GM19397 (cell line): ENCODE results near the gene DCC.

ENCODE experiments used
- ATAC-seq: cut with Tn5 transposase; IDR thresholded peaks from one replicate; pipeline ENCODE4 v1.9.1; 2021; ENCODE audit warnings: mild to moderate bottlenecking, moderate library complexity; ENCODE audit not compliant: unreplicated experiment

The DCC gene

GRCh38 chr18:52999633-53000032 lies 659.6 kb downstream of the DCC start:
- ATAC-seq: no peak

- no peak for ATAC-seq
Measured at GRCh38 chr18:53004798-53005197, 664.8 kb downstream of the DCC start.

- no peak for ATAC-seq
Measured at GRCh38 chr18:53018791-53019190, 678.8 kb downstream of the DCC start.

GRCh38 chr18:53025247-53025646 lies 685.2 kb downstream of the DCC start:
- no peak for ATAC-seq

- ATAC-seq: no peak
Measured at GRCh38 chr18:53028565-53028964, 688.6 kb downstream of the DCC start.

- ATAC-seq: no peak
Measured at GRCh38 chr18:53033128-53033527, 693.1 kb downstream of the DCC start.

GRCh38 chr18:53038608-53039007 lies 698.6 kb downstream of the DCC start:
- no peak for ATAC-seq

GRCh38 chr18:53040286-53040685 lies 700.3 kb downstream of the DCC start:
- no peak for ATAC-seq

GRCh38 chr18:53056064-53056463 lies 716.1 kb downstream of the DCC start:
- ATAC-seq: no peak

- ATAC-seq: no peak
Measured at GRCh38 chr18:53070788-53071187, 730.8 kb downstream of the DCC start.

GRCh38 chr18:53080687-53081086 lies 740.7 kb downstream of the DCC start:
- no peak for ATAC-seq

GRCh38 chr18:53093636-53094035 lies 753.6 kb downstream of the DCC start:
- ATAC-seq: no peak

- ATAC-seq: no peak
Measured at GRCh38 chr18:53101536-53102105, 761.6 kb downstream of the DCC start.

GRCh38 chr18:53114441-53114840 lies 774.4 kb downstream of the DCC start:
- ATAC-seq: no peak

GRCh38 chr18:53115876-53116585 lies 776.0 kb downstream of the DCC start:
- no peak for ATAC-seq

- no peak for ATAC-seq
Measured at GRCh38 chr18:53117851-53118250, 777.9 kb downstream of the DCC start.

GRCh38 chr18:53126210-53126609 lies 786.2 kb downstream of the DCC start:
- no peak for ATAC-seq

GRCh38 chr18:53131001-53131400 lies 791.0 kb downstream of the DCC start:
- ATAC-seq: no peak

GRCh38 chr18:53134711-53135110 lies 794.7 kb downstream of the DCC start:
- no peak for ATAC-seq

GRCh38 chr18:53135654-53136053 lies 795.7 kb downstream of the DCC start:
- no peak for ATAC-seq

GRCh38 chr18:53139746-53140500 lies 799.9 kb downstream of the DCC start:
- no peak for ATAC-seq

- no peak for ATAC-seq
Measured at GRCh38 chr18:53142005-53142404, 802.0 kb downstream of the DCC start.
